Stimulated activated naive B cell treated with anti-CD40 and anti-IgM and Interleukin-4, amounts not matched to agents 10 μg/mL and 1 μg/mL and 100 μg/mL, for 72 hours (primary cell): ENCODE measurements around the gene LRFN3.
"Not testable (repeated sequence)": the region's sequence is repeated elsewhere in the genome, so short reads cannot be mapped to it uniquely, and the experiment has no call there.

Source experiments
- ATAC-seq, 2 donors: fragments of 150-1000 bp; cut with Tn5 transposase; replicated peaks; 2 replicates each; pipeline ENCODE4 v1.10.0; 2021; ENCODE audit warnings: moderate library complexity in 1 of 2
- DNase-seq: peaks from one replicate; pipeline ENCODE4 v3.0.0; 2021
- H3K27ac Mint-ChIP-seq: one replicate; pipeline ENCODE4 v1.8.0; 2022; ENCODE audit warnings: mild to moderate bottlenecking, mixed read lengths
- H3K27me3 Mint-ChIP-seq, 2 donors: one replicate each; pipeline ENCODE4 v1.8.0; 2022; ENCODE audit warnings: mixed read lengths in 2 of 2
- H3K36me3 Mint-ChIP-seq, 2 donors: one replicate each; pipeline ENCODE4 v1.8.0; 2022; ENCODE audit warnings: mixed read lengths in 2 of 2, mild to moderate bottlenecking in 1 of 2
- H3K4me1 Mint-ChIP-seq, 2 donors: one replicate each; pipeline ENCODE4 v1.8.0; 2022; ENCODE audit warnings: mixed read lengths in 2 of 2, mild to moderate bottlenecking in 1 of 2
- H3K4me3 Mint-ChIP-seq, 2 donors: one replicate each; pipeline ENCODE4 v1.8.0; 2022; ENCODE audit warnings: mild to moderate bottlenecking in 2 of 2, mixed read lengths in 2 of 2, moderate library complexity in 1 of 2
- H3K9me3 Mint-ChIP-seq, 2 donors: one replicate each; pipeline ENCODE4 v1.8.0; 2022; ENCODE audit warnings: mixed read lengths in 2 of 2, mild to moderate bottlenecking in 1 of 2

The LRFN3 gene

GRCh38 chr19:35958660-35959039, 22.5 kb downstream of the LRFN3 start:
- Mint-ChIP-seq H3K4me3 (peak overlapping the region; percentile 61 to 64), H3K27ac (no peak overlapping the region), H3K4me1 (peaks cover 18 to 19% of the 10 kb centered on the region in 2 donors), H3K9me3 (peaks cover 0 to 4% of the 10 kb centered on the region in 2 donors), H3K27me3 (peaks cover 29 to 57% of the 10 kb centered on the region in 2 donors), H3K36me3 (no peaks in the 10 kb centered on the region)
- ATAC-seq (no peak), DNase-seq (no peak)

- H3K36me3 Mint-ChIP-seq, result no peaks in the 10 kb centered on the region
- peak; percentile 87 to 91 for ATAC-seq
- H3K27ac Mint-ChIP-seq, result no peak overlapping the region
- H3K9me3 Mint-ChIP-seq, result peaks cover 0 to 4% of the 10 kb centered on the region in 2 donors
- DNase-seq, result peak; percentile 46
- H3K27me3 Mint-ChIP-seq, result peaks cover 31 to 52% of the 10 kb centered on the region in 2 donors
- peaks cover 13% of the 10 kb centered on the region in 2 donors for H3K4me1 Mint-ChIP-seq
- H3K4me3 Mint-ChIP-seq, result peak overlapping the region in 1 of 2 donors; percentile 61
Observed at GRCh38 chr19:35959040-35959967, 23.1 kb downstream of the LRFN3 start.

DNA sequence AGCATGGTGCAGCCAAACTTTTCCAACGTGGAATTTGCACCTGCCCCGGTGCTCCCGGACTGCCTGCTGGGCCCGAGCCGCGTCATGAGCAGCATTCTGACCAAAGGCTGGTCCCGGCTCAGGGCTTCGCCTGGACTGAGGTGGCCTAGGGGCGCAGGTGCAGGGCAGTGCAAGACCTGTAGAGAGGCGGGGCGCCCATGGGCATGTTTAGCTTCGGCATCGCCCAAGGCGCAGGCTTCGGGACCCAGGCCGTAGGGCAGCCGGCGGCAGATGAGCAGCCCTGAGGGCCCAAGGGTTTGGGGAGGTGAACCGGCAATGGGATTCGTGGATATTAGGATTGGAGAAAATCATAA, 23.8 kb downstream of the LRFN3 start:
- Mint-ChIP-seq H3K9me3 (peaks cover 0 to 4% of the 10 kb centered on the region in 2 donors), H3K4me3 (peak overlapping the region in 1 of 2 donors; percentile 19), H3K36me3 (no peaks in the 10 kb centered on the region), H3K4me1 (peaks cover 13% of the 10 kb centered on the region in 2 donors), H3K27me3 (peaks cover 31 to 52% of the 10 kb centered on the region in 2 donors), H3K27ac (no peak overlapping the region)
- ATAC-seq, result no peak
- no peak for DNase-seq

DNA sequence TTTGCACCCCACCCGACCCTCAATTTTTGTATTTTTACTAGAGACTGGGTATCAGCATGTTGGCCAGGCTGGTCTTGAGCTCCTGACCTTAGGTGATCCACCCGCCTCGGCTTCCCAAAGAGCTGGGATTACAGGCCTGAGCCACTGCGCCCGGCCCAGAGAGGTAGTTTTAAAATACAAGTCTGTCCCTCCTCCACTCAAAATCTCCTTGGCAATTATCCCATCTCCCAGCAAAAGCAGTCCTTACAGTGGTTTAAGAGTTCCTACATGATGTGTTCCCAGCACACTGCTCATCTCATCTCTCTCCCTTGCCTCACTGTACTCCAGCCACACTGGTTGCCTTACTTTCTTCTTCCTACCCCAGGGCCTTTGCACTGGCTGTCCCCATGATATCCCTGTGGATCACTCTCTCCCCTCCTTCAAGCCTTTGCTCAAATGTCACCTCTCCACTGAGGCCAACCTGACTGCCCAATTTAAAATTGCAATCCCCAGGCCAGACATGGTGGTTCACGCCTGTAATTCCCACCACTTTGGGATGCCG, 24.3 kb downstream of the LRFN3 start:
- no peak overlapping the region for H3K27ac Mint-ChIP-seq
- DNase-seq (no peak), ATAC-seq (no peak)
- no peaks in the 10 kb centered on the region for H3K36me3 Mint-ChIP-seq
- H3K4me3 Mint-ChIP-seq, result no peak overlapping the region
- H3K9me3 Mint-ChIP-seq, result peaks cover 0 to 3% of the 10 kb centered on the region in 2 donors
- H3K27me3 Mint-ChIP-seq, result peaks cover 31 to 52% of the 10 kb centered on the region in 2 donors
- peaks cover 13% of the 10 kb centered on the region in 2 donors for H3K4me1 Mint-ChIP-seq

DNA sequence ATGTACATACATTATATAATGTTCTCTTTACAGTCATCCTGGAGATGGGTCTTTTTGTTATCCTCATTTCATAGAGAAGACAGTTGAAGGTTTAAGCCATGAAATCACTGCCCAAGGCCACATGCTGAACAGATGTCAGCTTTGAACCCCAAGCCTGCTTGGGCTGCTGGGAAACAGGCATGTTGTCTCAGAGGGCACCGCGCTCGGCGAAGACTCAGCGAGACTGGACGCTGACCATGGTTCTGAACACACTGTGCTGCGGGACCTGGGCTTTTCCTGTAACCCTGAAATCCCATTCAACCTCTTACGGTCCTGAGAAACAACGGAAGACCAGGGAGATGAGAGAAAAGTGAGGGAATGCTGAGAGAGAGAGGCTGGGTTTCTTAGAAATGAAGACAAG, 27.3 kb downstream of the LRFN3 start:
- peaks cover 30 to 51% of the 10 kb centered on the region in 2 donors for H3K27me3 Mint-ChIP-seq
- no peak for ATAC-seq
- no peak for DNase-seq

DNA sequence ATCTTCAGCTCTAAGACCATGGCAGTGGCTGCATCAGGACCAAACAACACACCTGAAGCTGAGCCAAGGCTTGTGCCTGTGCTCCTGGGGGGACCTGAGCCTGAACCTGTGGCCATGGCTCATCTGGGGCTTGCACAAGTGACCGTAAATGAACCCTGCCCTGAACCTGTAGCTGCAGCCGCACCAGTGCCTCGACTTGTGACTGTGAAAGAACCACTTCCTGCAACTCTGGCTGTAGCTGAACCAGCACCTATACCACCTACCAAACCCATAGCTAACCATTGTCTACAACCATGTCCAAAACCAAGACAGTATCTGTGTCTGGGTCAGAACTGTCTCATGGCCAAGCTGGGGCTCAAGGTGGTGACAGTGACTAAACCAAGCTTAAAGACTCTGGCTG, 30.6 kb downstream of the LRFN3 start:
- H3K4me1 Mint-ChIP-seq, result no peaks in the 10 kb centered on the region
- no peaks in the 10 kb centered on the region for H3K36me3 Mint-ChIP-seq
- DNase-seq (no peak), ATAC-seq (no peak)
- no peak overlapping the region for H3K27ac Mint-ChIP-seq
- H3K27me3 Mint-ChIP-seq, result peaks cover 20 to 34% of the 10 kb centered on the region in 2 donors
- H3K4me3 Mint-ChIP-seq, result no peak overlapping the region
- H3K9me3 Mint-ChIP-seq, result no peaks in the 10 kb centered on the region

More for the DNA sequence above, 27.3 kb downstream of the LRFN3 start:
- Mint-ChIP-seq H3K9me3 (no peaks in the 10 kb centered on the region), H3K36me3 (no peaks in the 10 kb centered on the region), H3K27ac (no peak overlapping the region), H3K4me1 (peaks cover 10 to 12% of the 10 kb centered on the region in 2 donors), H3K4me3 (no peak overlapping the region)

GRCh38 chr19:35973487-35973886, 37.3 kb downstream of the LRFN3 start:
- Mint-ChIP-seq H3K4me3 (no peak overlapping the region), H3K9me3 (no peaks in the 10 kb centered on the region), H3K4me1 (no peaks in the 10 kb centered on the region), H3K27me3 (peaks cover 29 to 36% of the 10 kb centered on the region in 2 donors), H3K36me3 (no peaks in the 10 kb centered on the region), H3K27ac (no peak overlapping the region)
- ATAC-seq, result no peak
- DNase-seq, result no peak

GRCh38 chr19:35975608-35976214, 39.5 kb downstream of the LRFN3 start:
- H3K4me1 Mint-ChIP-seq, result no peaks in the 10 kb centered on the region
- H3K9me3 Mint-ChIP-seq, result no peaks in the 10 kb centered on the region
- ATAC-seq (no peak), DNase-seq (no peak)
- no peak overlapping the region for H3K27ac Mint-ChIP-seq
- peaks cover 34 to 41% of the 10 kb centered on the region in 2 donors for H3K27me3 Mint-ChIP-seq
- no peak overlapping the region for H3K4me3 Mint-ChIP-seq
- H3K36me3 Mint-ChIP-seq, result no peaks in the 10 kb centered on the region

DNA sequence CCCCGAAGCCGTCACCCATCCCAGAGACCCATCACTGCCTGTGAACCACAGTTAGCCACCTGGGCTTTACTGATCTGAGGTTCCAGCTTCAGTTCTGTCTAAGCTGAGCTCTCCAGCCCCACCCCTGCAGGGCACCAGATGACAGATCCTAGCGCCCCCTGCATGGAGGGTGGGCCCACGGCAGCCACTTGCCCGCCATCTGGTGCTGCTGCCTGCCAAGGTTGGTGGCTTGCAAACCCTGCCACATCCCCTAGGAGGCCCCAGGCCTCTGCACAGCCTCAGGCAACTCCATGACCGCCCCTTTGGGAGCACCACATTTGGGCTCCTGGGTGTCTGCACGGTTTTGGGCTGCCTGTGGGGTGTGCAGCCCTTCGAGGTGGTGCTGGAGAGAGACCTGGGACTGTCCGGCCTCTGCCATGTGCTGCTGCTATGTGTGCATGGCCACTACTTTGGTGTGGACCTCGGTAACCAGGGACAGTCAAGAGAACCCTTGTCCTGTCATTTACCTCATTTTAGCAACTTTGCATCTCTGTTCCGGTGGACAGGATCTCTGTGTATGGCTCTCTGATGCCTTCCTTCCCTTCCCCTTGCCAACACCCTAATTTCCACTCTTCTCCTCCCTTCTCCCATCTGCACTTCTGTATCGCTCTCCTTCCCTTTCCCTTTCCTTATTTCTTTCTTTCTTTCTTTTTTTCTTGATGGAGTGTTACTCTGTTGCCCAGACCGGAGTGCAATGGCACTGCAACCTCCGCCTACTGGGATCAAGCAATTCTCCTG, 41.5 kb downstream of the LRFN3 start:
- Mint-ChIP-seq H3K36me3 (no peaks in the 10 kb centered on the region), H3K4me1 (no peaks in the 10 kb centered on the region), H3K9me3 (no peaks in the 10 kb centered on the region), H3K27me3 (peaks cover 41 to 50% of the 10 kb centered on the region in 2 donors), H3K4me3 (no peak overlapping the region), H3K27ac (no peak overlapping the region)
- DNase-seq (peak; percentile 22), ATAC-seq (peak; percentile 77 to 81)

GRCh38 chr19:35978271-35978670, 42.1 kb downstream of the LRFN3 start:
- no peaks in the 10 kb centered on the region for H3K9me3 Mint-ChIP-seq
- H3K27me3 Mint-ChIP-seq, result peaks cover 46 to 50% of the 10 kb centered on the region in 2 donors
- no peak overlapping the region for H3K27ac Mint-ChIP-seq
- no peaks in the 10 kb centered on the region for H3K36me3 Mint-ChIP-seq
- no peaks in the 10 kb centered on the region for H3K4me1 Mint-ChIP-seq
- H3K4me3 Mint-ChIP-seq, result no peak overlapping the region
- ATAC-seq (no peak), DNase-seq (no peak)

DNA sequence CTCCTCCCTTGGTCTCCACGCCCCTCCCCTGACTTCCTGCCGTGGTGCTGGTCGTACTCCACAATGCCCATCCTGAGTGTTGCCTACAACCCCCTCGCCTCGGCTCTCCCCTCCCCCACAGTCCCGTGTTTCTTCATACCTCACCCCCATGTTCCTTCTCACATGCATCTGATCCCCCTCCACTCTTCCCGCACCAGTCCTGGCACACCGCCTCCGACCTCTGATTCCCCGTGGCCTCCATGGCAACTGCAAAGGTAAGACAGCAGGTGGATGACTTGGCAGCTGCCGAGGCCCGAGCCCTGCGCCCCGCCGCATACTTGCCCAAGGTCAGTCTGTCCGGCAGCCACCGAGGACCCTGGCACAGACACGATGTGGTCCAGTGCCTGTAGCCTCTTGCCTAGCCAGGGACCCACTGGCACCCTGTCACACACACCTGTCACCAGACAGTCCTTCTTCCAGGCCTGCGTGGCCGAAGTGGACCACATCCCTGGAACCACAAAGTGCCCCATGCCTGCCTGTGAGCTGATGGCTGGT, 42.7 kb downstream of the LRFN3 start:
- DNase-seq, result no peak
- Mint-ChIP-seq H3K9me3 (no peaks in the 10 kb centered on the region), H3K4me1 (no peaks in the 10 kb centered on the region), H3K36me3 (no peaks in the 10 kb centered on the region), H3K27ac (no peak overlapping the region), H3K4me3 (no peak overlapping the region), H3K27me3 (peaks cover 46 to 50% of the 10 kb centered on the region in 2 donors)
- ATAC-seq, result no peak

DNA sequence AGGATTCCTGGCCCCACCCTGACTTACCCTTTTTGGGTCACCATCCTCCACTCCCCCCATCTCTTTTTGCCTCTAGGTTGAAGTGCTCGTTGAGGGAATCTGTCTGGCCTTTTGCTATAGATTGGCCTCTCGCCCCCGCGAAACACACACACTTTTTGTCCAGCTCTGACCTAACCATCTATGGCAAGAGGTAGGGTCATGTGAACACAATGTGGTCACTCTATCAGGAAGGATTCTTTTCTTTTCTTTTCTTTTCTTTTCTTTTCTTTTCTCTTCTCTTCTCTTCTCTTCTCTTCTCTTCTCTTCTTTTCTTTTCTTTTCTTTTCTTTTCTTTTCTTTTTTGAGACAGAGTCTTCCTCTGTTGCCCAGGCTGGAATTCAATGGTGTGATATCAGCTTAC, 44.8 kb downstream of the LRFN3 start:
- not testable (repeated sequence) for H3K4me1 Mint-ChIP-seq, H3K9me3 Mint-ChIP-seq, H3K4me3 Mint-ChIP-seq, ATAC-seq, H3K27ac Mint-ChIP-seq, DNase-seq, H3K36me3 Mint-ChIP-seq
- peaks cover 57 to 68% of the 10 kb centered on the region in 2 donors for H3K27me3 Mint-ChIP-seq

DNA sequence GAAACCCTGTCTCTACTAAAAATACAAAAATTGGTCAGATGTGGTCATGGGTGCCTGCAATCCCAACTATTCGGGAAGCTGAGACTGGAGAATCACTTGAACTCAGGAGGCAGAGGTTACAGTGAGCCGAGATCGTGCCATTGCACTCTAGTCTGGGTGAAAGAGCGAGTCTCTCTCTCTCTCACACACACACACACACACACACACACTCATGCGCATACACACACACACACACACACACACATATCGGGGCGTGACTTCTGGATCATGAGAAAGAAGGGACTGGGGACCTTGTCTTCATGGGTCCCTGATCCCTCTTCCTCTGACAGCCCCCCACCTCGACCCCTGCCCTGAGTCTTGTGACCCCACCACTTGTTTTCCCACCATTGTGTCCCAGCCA, 47.0 kb downstream of the LRFN3 start:
- Mint-ChIP-seq H3K9me3 (no peaks in the 10 kb centered on the region), H3K27ac (peak overlapping the region; percentile 57), H3K36me3 (no peaks in the 10 kb centered on the region), H3K4me1 (peaks cover 6 to 9% of the 10 kb centered on the region in 2 donors), H3K4me3 (no peak overlapping the region), H3K27me3 (peaks cover 49 to 69% of the 10 kb centered on the region in 2 donors)
- ATAC-seq (no peak), DNase-seq (no peak)

DNA sequence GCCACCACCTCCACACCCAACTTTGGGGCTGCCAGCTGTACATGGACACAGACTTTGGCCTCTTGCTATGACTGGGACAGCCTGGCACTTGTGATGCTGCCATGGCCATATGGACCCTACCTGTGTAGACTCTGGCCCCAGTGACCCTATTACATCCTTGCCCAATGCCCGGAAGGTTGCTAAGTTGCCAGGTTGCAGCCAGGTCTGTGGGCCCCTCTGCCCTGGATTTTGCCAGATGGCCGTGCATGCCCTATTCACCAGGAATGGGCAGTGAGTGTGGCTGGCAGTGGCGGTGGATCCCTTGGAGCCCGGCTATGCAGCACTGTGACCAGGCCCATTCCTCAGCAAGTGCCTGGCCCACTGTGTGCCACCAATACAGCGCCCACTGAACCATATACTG, 49.9 kb downstream of the LRFN3 start:
- Mint-ChIP-seq H3K4me1 (peaks cover 8 to 9% of the 10 kb centered on the region in 2 donors), H3K27ac (no peak overlapping the region), H3K36me3 (no peaks in the 10 kb centered on the region), H3K4me3 (peak overlapping the region; percentile 36 to 69), H3K9me3 (no peaks in the 10 kb centered on the region), H3K27me3 (peaks cover 32 to 57% of the 10 kb centered on the region in 2 donors)
- ATAC-seq (no peak), DNase-seq (no peak)
